T-cell (primary cell): ENCODE data around the gene GPR162. TPM values are rescaled to one million over a fixed set of nuclear protein-coding genes. Genes with fewer than 3 reads are reported as not detected.
A peak's percentile ranks its signal among the peaks of the same experiment; 100 is the strongest.
"Not testable (repeated sequence)": the region's sequence is repeated elsewhere in the genome, so short reads cannot be mapped to it uniquely, and the experiment has no call there.

Experiments used
- ATAC-seq, 4 experiments: fragments of 200-7000 bp in 3 of 4; fragments of 150-1000 bp in 1 of 4; cut with Tn5 transposase; replicated peaks in 1 of 4; 1 replicate in 3 of 4; 2 replicates in 1 of 4; pipeline ENCODE4 v1.10.0; 2021; ENCODE audit warnings: moderate library complexity in 3 of 4, mild to moderate bottlenecking in 2 of 4, moderate number of reproducible peaks in 1 of 4
- CTCF ChIA-PET, 2 donors: fragments of 300-600 bp; sonication (Branson Sonifier 250); formaldehyde crosslinking; loops; one replicate each; lab custom pipeline; 2022; ENCODE audit warnings: antibody characterized with exemption in 2 of 2; lab: Charles Lee
- POLR2A ChIA-PET, 2 donors: fragments of 300-600 bp; sonication (Branson Sonifier 250); formaldehyde crosslinking; loops; one replicate each; lab custom pipeline; 2022; ENCODE audit warnings: antibody characterized with exemption in 2 of 2; lab: Charles Lee
- DNase-seq, 35 experiments: peaks; one replicate each; pipeline versions ENCODE4 v3.0.0 to v3.0.0-alpha.2; 2013 to 2023
- H3K27ac ChIP-seq: one replicate; pipeline ENCODE4 v1.5.1; 2013; ENCODE audit warnings: low read length
- H3K27me3 ChIP-seq, 2 experiments: replicated peaks in 1 of 2; 1 replicate in 1 of 2; 2 replicates in 1 of 2; pipeline versions ENCODE4 v1.6.1 to v1.7.0; 2013; ENCODE audit warnings: low read length in 1 of 2, mixed read lengths in 1 of 2; ENCODE audit not compliant: control insufficient read depth in 2 of 2, insufficient read depth in 2 of 2; ENCODE audit errors: extremely low read depth in 1 of 2
- H3K36me3 ChIP-seq, 2 donors: 1 replicate in 1 of 2; 2 replicates in 1 of 2; pipeline versions ENCODE4 v1.6.1 to v1.7.0; 2013; ENCODE audit warnings: low read length in 1 of 2; ENCODE audit not compliant: control insufficient read depth in 2 of 2, insufficient read depth in 1 of 2; ENCODE audit errors: extremely low read depth in 1 of 2
- H3K4me1 ChIP-seq, 2 experiments: 1 replicate in 1 of 2; 2 replicates in 1 of 2; pipeline versions ENCODE4 v1.6.1 to v1.7.0; 2013; ENCODE audit warnings: low read length in 2 of 2, mixed read lengths in 1 of 2; ENCODE audit not compliant: insufficient read depth in 2 of 2, control insufficient read depth in 1 of 2; ENCODE audit errors: extremely low read depth in 1 of 2
- H3K4me3 ChIP-seq, 2 donors: 1 replicate in 1 of 2; 2 replicates in 1 of 2; pipeline versions ENCODE4 v1.5.1 to v1.7.0; 2013; ENCODE audit warnings: mild to moderate bottlenecking in 2 of 2, low read length in 1 of 2, moderate library complexity in 1 of 2; ENCODE audit not compliant: control insufficient read depth in 1 of 2; ENCODE audit errors: extremely low read depth in 1 of 2
- H3K9me3 ChIP-seq: 2 replicates; pipeline ENCODE4 v1.7.0; 2013
- H3K27ac Mint-ChIP-seq, 2 donors: one replicate each; pipeline ENCODE4 v1.8.0; 2020 to 2021; ENCODE audit warnings: mild to moderate bottlenecking in 2 of 2, mixed read lengths in 2 of 2
- H3K27me3 Mint-ChIP-seq, 2 donors: one replicate each; pipeline ENCODE4 v1.8.0; 2021 to 2022; ENCODE audit warnings: mixed read lengths in 2 of 2
- H3K36me3 Mint-ChIP-seq: one replicate; pipeline ENCODE4 v1.8.0; 2021; ENCODE audit warnings: mixed read lengths
- H3K4me1 Mint-ChIP-seq, 3 donors: one replicate each; pipeline ENCODE4 v1.8.0; 2020 to 2022; ENCODE audit warnings: mixed read lengths in 3 of 3, mild to moderate bottlenecking in 1 of 3
- H3K4me3 Mint-ChIP-seq, 3 donors: one replicate each; pipeline ENCODE4 v1.8.0; 2020 to 2022; ENCODE audit warnings: mild to moderate bottlenecking in 3 of 3, mixed read lengths in 3 of 3, moderate library complexity in 3 of 3
- H3K9me3 Mint-ChIP-seq, 3 donors: one replicate each; pipeline ENCODE4 v1.8.0; 2020 to 2022; ENCODE audit warnings: mixed read lengths in 3 of 3
- WGBS: methylation state at CpG from one replicate; pipeline ENCODE4 v1.1.5; 2013; ENCODE audit warnings: missing lambda C conversion rate; ENCODE audit not compliant: insufficient coverage; 5-methylcytosine and 5-hydroxymethylcytosine counted together
- total RNA-seq, 35 experiments: library from RNA in 6 of 35; stranded (reverse) in 6 of 35; fragments of 120-200 nt in 1 of 35; gene quantifications; one replicate each; pipeline versions ENCODE4 v1.2.1 to v1.2.4 and lab custom pipeline; 2013 to 2026

Gene GPR162
- total RNA-seq, 5 donors from 2014 or later (not counting 1 experiment from before 2014, with no cell fraction given), result 0.13 to 0.46 TPM; not detected in 3

- Histone ChIP-seq H3K36me3 (peaks cover 10 to 40% of the 10 kb centered on the region in 2 donors), H3K27me3 (no peaks in the 10 kb centered on the region), H3K4me3 (peak overlapping the region; percentile 62 to 65), H3K27ac (peak overlapping the region; percentile 62), H3K9me3 (no peaks in the 10 kb centered on the region), H3K4me1 (peaks cover 20 to 61% of the 10 kb centered on the region in 2 experiments)
- H3K27ac Mint-ChIP-seq, result peak overlapping the region; percentile 89
- peaks cover 31% of the 10 kb centered on the region for H3K36me3 Mint-ChIP-seq
- H3K4me1 Mint-ChIP-seq, result peaks cover 51 to 54% (median 54%) of the 10 kb centered on the region in 3 donors
- ChIA-PET POLR2A (interaction anchor here in 1 of 2 donors (0.7 kb wide), 1 partner anchor 16 kb away, joined by 3 read pairs; the partner anchor contains the start of gene USP5), CTCF (interaction anchor here (0.9 to 4.7 kb wide), 14 partner anchors 13 to 277 kb away, joined by 3 to 23 read pairs (median 4); partner anchors contain the start of genes C12orf57 (in 1 of the 2), CDCA3 (in 1 of the 2), RNU7-1 (in 1 of the 2) and USP5 (in 1 of the 2))
- no peaks in the 10 kb centered on the region for H3K27me3 Mint-ChIP-seq
- 4% methylated on average over 10 of the region's 22 CpGs for WGBS
- ATAC-seq, result peak in 2 of 4 experiments; percentile 0 to 1
- H3K4me3 Mint-ChIP-seq, result peak overlapping the region; percentile 85 to 89 (median 87)
- H3K9me3 Mint-ChIP-seq, result no peaks in the 10 kb centered on the region
- DNase-seq, result no peak
These were observed 46.8 kb downstream of the GPR162 start for GRCh38 chr12:6868211-6869048.

- peaks cover 54 to 58% (median 54%) of the 10 kb centered on the region in 3 donors for H3K4me1 Mint-ChIP-seq
- Histone ChIP-seq H3K27me3 (no peaks in the 10 kb centered on the region), H3K27ac (peak overlapping the region; percentile 62), H3K9me3 (no peaks in the 10 kb centered on the region), H3K4me3 (no peak overlapping the region), H3K4me1 (peaks cover 20 to 70% of the 10 kb centered on the region in 2 experiments), H3K36me3 (peaks cover 5 to 32% of the 10 kb centered on the region in 2 donors)
- WGBS, result 38% methylated on average over 11 of the region's 12 CpGs
- peak overlapping the region; percentile 89 for H3K27ac Mint-ChIP-seq
- H3K27me3 Mint-ChIP-seq, result no peaks in the 10 kb centered on the region
- no peaks in the 10 kb centered on the region for H3K9me3 Mint-ChIP-seq
- CTCF ChIA-PET, result interaction anchor here (0.6 to 4.7 kb wide), 35 partner anchors 12 to 278 kb away, joined by 3 to 23 read pairs (median 4); partner anchors contain the start of genes C12orf57 (in 1 of the 2), C1R (in 1 of the 2), C1RL (in 1 of the 2) and CDCA3 (in 1 of the 2)
- peak in 1 of 4 experiments; percentile 10 for ATAC-seq
- peak overlapping the region; percentile 85 to 89 (median 87) for H3K4me3 Mint-ChIP-seq
- POLR2A ChIA-PET, result interaction anchor here in 1 of 2 donors (1.0 kb wide), 1 partner anchor 74 kb away, joined by 5 read pairs; the partner anchor contains the start of genes C12orf57 and RNU7-1
- peaks cover 29% of the 10 kb centered on the region for H3K36me3 Mint-ChIP-seq
- peak; percentile 63 to 92 (median 81) for DNase-seq
These were observed 47.7 kb downstream of the GPR162 start for GRCh38 chr12:6869049-6870021.

GRCh38 chr12:6870304-6870703, 48.7 kb downstream of the GPR162 start:
- not testable (repeated sequence) for H3K9me3 ChIP-seq, H3K27ac ChIP-seq, H3K9me3 Mint-ChIP-seq, H3K27me3 Mint-ChIP-seq, H3K4me3 ChIP-seq, H3K27me3 ChIP-seq, DNase-seq, ATAC-seq
- Mint-ChIP-seq H3K27ac (peak overlapping the region; percentile 66 to 89), H3K4me1 (peaks cover 54 to 60% (median 57%) of the 10 kb centered on the region in 3 donors), H3K4me3 (peak overlapping the region in 1 of 3 donors; percentile 93), H3K36me3 (peaks cover 21% of the 10 kb centered on the region)
- POLR2A ChIA-PET, result interaction anchor here (0.6 to 0.7 kb wide), 3 partner anchors 44 to 719 kb away, joined by 3 to 4 read pairs (median 4); partner anchors contain the start of gene ENO2 (in 1 of the 2)
- Histone ChIP-seq H3K36me3 (peaks cover 0 to 25% of the 10 kb centered on the region in 2 donors), H3K4me1 (peaks cover 20 to 71% of the 10 kb centered on the region in 2 experiments)
- CTCF ChIA-PET, result interaction anchor here (0.8 to 4.7 kb wide), 7 partner anchors 21 to 243 kb away, joined by 3 to 23 read pairs (median 5); partner anchors contain the start of genes C12orf57 (in 1 of the 2) and RNU7-1 (in 1 of the 2)
- no CpG with 5 or more reads among the region's 4 CpGs for WGBS

GRCh38 chr12:6871052-6871957, 49.7 kb downstream of the GPR162 start:
- WGBS, result 87% methylated on average over 8 of the region's 12 CpGs
- Mint-ChIP-seq H3K4me1 (peaks cover 52 to 63% (median 59%) of the 10 kb centered on the region in 3 donors), H3K27me3 (no peaks in the 10 kb centered on the region), H3K9me3 (no peaks in the 10 kb centered on the region), H3K27ac (peak overlapping the region; percentile 89 to 90), H3K36me3 (peaks cover 19% of the 10 kb centered on the region), H3K4me3 (peak overlapping the region; percentile 87 to 93 (median 89))
- ATAC-seq, result no peak
- Histone ChIP-seq H3K4me1 (peaks cover 20 to 69% of the 10 kb centered on the region in 2 experiments), H3K4me3 (peak overlapping the region; percentile 77 to 94), H3K36me3 (peaks cover 0 to 21% of the 10 kb centered on the region in 2 donors), H3K27ac (no peak overlapping the region), H3K27me3 (no peaks in the 10 kb centered on the region), H3K9me3 (no peaks in the 10 kb centered on the region)
- peak in 5 of 35 experiments; percentile 14 to 35 (median 23) for DNase-seq
- CTCF ChIA-PET, result interaction anchor here (0.7 to 4.7 kb wide), 16 partner anchors 16 to 256 kb away, joined by 3 to 58 read pairs (median 5); partner anchors contain the start of genes C12orf57 (in 1 of the 2), CDCA3 (in 1 of the 2), ENO2 (in 1 of the 2) and MLF2 (in 1 of the 2)
- POLR2A ChIA-PET, result interaction anchor here in 1 of 2 donors (0.5 kb wide), 1 partner anchor 115 kb away, joined by 3 read pairs; no protein-coding TSS in a partner anchor
